NOMO-1 treated with DMSO at 0.1 percent for 48 hours (cell line): ENCODE measurements around the gene PGAM4.
A peak's percentile ranks its signal among the peaks of the same experiment; 100 is the strongest.
"Not testable (repeated sequence)": the region's sequence is repeated elsewhere in the genome, so short reads cannot be mapped to it uniquely, and the experiment has no call there.

Source experiments
- DNase-seq: peaks from one replicate; lab custom pipeline; 2025; ENCODE audit not compliant: unreplicated experiment; lab: John Stamatoyannopoulos, UW

PGAM4 gene

DNA sequence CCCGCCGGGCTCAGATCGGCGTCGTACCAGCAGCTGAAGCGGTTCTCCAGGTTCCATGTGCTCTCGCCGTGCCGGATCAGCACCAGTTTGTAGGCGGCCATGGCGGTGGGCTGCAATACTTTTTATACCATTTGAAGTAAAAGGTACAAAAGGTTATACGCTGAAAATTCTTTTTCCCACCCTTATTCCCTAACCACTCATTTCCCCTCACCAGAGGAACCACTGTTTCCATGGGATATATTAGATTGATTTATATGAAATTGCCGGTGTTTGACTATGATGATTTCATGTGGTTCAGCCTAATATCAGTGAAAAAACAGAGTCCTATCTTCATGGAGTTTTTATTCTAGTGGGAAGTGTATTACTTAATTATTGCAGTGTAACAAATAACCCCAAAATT, at the start of gene PGAM4:
Gene PGAM4, minus strand, starts transcription at position 101 of the 400 bp plus-strand sequence. Its CDS starts 0 bp downstream, at position 101.
- no peak for DNase-seq

- DNase-seq = no peak
Observed at GRCh38 chrX:78011846-78012245, 42.4 kb upstream of the PGAM4 start.

DNA sequence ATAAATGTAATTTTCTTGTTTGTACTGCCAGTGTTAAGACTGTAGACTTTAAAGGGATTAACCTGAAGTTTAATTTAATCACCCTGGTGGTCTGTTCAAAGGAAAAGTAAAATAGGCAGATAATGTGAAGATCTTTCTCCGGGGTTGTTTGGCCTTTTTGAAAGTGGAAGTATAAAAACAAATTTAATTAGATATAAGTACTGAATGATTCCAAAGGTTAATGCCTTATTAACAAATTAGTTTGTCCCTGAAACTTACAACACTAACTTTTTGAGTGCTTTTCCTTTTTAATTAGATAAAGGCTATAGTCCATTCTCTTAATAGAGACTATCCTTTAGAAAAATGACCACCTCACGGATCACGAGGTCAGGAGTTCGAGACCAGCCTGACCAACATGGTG, 10.4 kb upstream of the PGAM4 start:
- DNase-seq = no peak

DNA sequence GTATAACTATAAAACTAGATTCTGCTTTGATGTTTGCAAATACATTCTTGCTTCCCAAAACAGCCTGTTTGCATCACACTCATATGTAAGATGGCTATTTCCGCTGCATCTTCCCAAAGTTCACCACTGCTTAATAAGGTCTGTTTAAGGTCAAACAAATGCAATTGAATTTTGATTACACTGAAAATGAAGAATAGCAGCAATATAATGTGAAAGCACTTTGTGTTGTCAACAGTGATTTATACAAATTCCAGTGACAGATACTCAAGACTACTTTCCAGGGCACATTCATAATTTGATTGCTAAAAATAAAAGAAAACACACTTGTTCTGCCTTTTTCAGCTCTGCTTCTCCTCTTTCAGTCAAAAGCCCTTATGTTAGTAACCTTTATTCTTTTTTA, 8.1 kb upstream of the PGAM4 start:
- DNase-seq = no peak

- no peak for DNase-seq
Observed at GRCh38 chrX:77977095-77977494, 7.7 kb upstream of the PGAM4 start.

GRCh38 chrX:77975755-77976154, 6.3 kb upstream of the PGAM4 start:
- no peak for DNase-seq

DNA sequence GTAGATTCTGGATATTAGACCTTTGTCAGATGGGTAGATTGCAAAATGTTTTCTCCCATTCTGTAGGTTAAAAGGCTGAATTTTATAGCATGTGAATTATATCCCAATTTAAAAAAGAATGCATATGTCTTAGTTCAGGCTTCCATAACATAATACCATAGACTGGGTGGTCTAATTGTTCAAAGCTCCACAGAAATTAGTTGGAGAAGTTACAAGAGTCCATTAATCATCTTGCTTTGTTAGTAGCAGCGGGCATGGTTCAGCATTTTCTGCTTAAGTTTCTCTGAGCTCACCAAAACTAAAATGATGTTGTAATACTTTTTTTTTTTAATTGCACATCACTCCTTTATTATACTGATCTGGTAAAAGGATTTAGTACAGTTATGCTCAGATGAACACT, 1.8 kb downstream of the PGAM4 start:
- no peak for DNase-seq

DNA sequence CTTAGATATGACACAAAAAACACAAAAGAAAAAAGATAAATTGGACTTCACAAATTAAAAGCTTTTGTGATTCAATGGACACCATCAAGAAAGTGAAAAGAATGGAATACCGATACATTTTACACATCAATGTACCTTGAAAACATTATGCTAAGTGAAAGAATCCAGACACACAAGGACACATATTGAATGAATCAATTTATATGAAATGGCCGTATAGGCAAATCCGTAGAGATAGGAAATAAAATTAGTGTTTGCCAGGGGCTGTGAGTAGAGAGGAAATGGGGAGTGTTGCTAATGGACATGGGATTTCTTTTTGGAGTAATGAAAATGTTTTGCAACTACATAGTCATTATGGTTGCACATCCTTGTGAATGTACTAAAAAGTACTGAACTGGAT, 3.1 kb downstream of the PGAM4 start:
- DNase-seq = no peak

DNA sequence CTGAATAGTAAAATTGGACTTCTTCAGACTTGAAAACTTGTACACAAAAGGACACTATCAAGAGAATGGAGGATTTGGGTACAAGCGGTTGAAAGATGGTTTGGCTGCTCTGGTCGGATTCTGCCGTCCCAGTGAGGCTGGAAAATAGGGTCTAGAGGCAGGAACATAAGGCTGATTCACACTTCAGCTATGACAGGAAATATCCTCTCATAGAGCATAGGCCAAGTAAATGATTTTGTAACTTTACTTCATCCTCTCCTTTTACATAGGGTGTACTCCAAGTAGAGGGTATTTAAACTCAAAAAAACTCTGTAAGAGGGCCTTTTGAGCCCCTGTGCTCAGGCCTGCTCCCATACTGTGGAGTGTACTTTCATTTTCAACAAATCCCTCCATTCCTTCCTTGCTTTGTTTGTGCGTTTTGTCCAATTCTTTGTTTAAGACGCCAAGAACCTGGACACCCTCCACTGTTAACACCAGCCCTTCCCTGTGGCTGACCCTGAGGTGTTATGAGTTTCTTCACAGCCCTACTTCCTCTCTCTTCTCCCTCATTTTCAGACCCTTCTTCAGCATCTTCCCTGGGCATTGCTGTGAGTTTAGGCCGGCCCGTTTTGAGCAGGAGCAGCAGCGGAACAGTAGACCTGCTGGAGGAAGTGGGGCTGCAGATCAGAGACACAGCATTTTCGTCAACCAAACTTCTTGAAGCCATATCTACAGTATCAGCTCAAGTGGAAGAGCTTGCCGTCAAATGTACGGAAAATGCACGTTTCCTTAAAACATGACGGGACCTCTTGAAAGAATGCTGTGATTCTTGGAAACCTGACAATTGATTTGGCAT, 7.2 kb downstream of the PGAM4 start:
- DNase-seq = no peak

DNA sequence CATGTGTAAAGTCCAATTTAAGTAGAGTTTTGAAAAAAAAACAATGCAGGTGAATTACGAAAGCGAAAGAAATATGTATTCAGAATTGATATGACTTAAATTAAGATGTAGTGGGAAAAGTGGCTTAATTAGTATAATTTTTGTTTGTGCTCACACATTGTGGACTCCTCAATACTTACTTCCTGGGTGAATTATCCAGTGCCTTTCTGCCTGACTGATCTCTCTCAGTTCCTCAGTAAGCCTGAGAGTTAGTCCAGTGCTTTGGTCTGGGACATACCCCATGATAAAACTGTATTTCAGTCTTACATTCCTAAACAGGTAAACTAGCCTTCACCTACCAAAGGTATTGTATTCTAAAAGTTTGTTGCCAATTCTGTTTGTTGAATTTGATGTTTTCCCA, 8.4 kb downstream of the PGAM4 start:
- no peak for DNase-seq

GRCh38 chrX:77960567-77960966, 8.9 kb downstream of the PGAM4 start:
- no peak for DNase-seq

- no peak for DNase-seq
Observed at GRCh38 chrX:77953708-77954107, 15.7 kb downstream of the PGAM4 start.

- peak; percentile 35 for DNase-seq
Observed at GRCh38 chrX:77953302-77953701, 16.1 kb downstream of the PGAM4 start.

- DNase-seq = no peak
Observed at GRCh38 chrX:77952173-77952572, 17.3 kb downstream of the PGAM4 start.

DNA sequence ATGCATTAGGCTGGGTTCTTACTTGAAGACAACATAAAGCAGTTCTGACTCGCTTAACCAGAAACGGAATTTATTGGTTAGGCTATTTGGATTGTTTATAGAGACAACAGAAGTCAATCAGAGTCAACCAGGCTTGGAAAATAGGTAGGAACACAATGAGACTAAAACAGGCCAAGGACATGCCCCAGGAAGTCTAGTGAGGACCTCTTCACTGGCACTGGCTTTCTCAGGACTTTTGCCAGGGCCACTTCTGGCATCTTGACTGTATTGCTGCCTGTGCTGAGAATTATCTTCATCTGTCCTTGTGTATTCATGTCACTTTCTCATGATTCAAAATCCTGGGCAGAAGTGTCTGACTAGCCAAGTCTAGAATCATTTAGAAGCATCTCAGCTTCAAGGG, 19.6 kb downstream of the PGAM4 start:
- DNase-seq = no peak

DNA sequence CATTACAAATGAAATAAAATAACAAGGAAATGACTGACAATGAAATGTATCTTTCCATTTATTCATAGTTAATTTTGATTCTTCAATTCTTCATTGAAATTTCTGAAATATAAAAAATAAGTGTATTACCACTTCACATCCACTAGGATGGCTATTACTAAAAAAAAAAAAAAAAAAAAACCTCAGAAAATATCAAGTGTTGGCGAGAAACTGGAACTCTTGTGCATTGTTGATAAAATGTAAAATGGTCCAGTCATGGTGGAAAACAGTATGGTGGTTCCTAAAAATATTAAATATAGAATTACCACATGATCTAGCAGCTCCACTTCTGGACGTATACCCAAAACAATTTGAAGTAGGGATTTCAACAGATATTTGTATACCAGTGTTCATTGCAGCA, 22.9 kb downstream of the PGAM4 start:
- no peak for DNase-seq

GRCh38 chrX:77945910-77946545, 23.4 kb downstream of the PGAM4 start:
- peak; percentile 10 for DNase-seq

DNA sequence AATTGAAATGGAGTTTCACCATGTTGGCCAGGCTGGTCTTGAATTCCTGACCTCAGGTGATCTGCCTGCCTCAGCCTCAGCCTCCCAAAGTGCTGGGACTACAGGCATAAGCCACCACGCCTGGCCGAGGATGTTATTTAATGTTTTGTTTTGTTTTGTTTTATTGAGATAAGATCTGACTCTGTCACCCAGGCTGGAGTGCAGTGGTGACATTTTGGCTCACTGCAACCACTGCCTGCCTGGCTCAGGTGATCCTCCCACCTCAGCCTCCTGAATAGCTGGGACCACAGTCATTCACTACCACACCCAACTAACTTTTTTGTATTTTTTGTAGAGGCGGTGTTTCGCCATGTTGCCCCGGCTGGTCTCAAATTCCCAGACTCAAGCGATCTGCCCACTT, 24.4 kb downstream of the PGAM4 start:
- DNase-seq = not testable (repeated sequence)

- peak; percentile 16 for DNase-seq
Observed at GRCh38 chrX:77938083-77938680, 31.3 kb downstream of the PGAM4 start.

DNA sequence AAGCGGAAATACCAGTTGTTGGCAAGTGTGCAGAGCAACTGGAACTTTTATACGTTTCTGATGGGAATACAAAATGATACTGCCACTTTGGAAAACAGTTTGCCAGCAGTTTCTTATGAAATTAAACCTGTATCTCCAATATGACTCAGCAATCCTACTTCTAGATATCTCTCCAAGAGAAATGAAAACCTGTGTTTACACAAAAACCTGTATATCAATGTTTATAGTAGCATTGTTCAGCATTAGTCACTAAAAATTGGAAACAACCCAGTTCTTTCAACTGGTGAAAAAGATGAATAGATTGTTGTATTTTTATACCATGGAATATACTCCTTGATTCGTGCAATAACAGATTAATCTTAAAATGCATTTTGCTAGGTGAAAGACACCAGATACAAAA, 32.1 kb downstream of the PGAM4 start:
- no peak for DNase-seq

- no peak for DNase-seq
Observed at GRCh38 chrX:77936299-77936698, 33.1 kb downstream of the PGAM4 start.

GRCh38 chrX:77935886-77936285, 33.6 kb downstream of the PGAM4 start:
- no peak for DNase-seq
